GM19025 (cell line): Measurements from ENCODE around the gene APOB.
"Not testable (repeated sequence)": the region's sequence is repeated elsewhere in the genome, so short reads cannot be mapped to it uniquely, and the experiment has no call there.

Source experiments
- ATAC-seq: cut with Tn5 transposase; IDR thresholded peaks from one replicate; pipeline ENCODE4 v1.9.1; 2021; ENCODE audit warnings: mild to moderate bottlenecking, low read depth, moderate library complexity; ENCODE audit not compliant: unreplicated experiment

APOB gene

DNA sequence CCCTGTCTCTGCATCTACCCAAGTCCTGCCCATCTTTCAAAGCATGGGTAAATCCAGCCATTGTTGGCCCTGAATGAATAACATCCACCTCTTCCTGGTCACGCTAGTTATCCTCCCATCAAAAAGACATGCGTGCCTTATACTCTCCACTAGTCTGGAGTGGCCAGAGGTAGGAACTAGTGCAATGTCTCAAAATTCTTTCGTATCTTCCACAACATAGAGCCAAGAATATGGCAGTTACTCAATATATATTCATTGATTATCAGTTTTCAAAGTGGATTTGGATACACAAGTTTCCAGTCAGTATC lies 8.9 kb downstream of the APOB start:
- ATAC-seq = no peak

DNA sequence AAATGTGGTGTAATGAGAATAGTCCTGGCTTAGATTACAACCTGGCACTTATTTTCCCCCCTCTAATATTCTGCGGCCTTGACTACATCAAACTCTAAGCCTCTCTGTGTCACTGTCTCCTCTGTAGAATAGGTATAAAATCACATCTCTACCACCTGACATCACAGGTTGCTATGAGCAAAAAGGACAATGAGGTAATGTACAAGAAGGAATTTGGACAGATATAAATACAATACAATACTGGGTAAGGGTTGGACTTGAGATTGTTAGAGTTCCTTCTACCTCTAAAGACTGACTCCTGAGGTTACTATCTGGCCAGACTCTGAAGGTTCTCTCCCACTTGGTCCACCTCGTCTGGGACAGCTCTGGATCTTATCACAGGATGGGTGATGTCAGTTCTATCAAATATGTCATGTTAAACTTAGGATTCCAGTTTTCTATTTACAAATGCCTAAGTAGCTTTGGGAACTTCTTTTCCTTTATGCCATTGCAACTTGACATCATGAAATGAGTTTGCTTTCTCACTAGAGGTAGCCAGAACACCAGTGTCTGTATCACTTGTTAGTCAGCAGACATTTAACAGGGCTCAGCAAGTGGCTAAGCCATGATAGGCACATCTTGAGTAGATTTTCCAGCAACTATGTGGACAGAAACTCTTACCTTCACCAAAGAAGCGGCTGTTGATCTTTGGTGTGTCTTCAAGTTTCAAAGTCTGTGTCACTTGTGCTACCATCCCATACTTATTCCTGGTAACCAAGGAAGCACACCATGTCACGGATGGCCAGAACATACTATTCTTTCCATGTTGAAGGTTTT lies 9.5 kb downstream of the APOB start:
- ATAC-seq = no peak

DNA sequence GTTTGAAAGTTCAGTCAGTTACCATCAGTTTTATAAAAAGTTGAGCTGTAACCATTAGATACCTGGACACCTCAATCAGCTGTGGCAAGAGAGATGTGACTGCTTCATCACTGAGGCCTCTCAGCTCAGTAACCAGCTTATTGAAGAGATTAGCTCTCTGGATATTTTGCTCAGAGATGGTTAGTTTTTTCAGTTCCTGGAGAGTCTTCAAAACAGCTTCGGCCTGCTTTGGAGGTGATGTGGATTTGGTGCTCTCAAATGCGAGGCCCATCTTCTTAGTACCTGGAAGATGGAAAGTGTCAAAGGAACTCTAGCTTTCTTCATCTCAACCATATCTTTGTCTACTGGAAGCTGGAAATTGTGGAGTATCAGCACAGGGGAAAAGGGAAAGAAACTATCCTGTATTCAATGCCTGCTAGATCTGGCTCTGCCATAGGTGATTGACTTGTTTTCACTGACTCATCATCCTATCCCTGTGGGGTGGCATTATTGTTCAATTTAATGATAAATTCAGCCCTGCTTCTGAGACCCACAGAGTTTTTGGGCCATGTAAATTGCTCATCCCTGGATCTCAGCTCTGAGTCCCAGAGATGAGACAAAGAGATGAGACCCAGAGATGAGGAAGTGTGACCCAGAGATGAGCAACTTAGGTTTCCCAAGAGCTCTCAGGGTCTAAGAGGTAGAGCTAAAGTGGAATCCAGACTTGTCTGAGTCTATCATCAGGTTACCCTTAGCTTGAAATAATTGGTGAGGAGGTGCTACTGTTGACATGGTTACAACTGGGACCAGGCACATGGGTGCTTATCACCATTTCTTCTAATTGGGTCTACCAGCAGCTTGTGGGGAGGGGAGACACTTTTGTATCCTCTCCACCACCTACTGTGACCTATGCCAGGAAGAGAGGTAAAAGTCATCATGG lies 10.4 kb downstream of the APOB start:
- ATAC-seq = no peak

DNA sequence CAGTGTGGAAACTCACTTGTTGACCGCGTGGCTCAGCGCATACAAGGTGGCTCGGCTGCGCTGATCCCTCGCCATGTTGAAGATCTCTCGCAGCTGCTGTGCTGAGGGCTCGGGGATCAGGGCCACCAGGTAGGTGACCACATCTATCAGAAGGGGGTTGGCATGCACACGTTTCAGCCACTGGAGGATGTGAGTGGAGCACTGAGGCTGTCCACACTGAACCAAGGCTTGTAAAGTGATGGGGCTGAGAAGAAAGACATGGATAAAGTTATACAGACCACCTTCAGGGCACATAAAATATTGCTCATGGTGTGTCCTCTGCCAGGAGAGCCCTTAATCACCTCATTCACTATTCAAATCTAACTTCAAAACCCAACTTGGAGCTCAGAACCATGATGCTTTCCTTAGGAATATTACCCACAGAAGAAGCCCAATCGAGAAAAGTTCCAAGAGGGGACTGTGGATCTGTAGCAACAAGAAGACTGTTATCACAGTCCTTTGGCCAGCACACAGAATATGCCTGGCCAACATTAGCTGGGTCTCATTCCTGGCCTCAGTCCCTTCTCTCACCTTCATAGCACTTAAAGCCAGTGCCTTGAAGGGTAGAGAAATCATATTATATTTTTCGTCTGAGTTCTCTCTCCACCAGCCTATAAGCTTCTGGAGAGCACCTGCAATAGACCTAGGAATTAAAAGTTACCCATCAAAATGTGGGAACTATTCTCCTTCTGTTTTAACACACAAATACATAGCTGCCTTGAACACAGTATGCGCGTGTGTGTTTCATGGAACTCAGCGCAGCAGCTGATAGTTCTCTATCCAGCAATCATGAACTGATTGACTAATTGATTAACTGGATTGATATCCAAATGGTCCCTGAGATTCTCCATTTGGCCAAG lies 11.3 kb downstream of the APOB start:
- no peak for ATAC-seq

- no peak for ATAC-seq
Observed at GRCh38 chr2:21030983-21031968, 12.6 kb downstream of the APOB start.

DNA sequence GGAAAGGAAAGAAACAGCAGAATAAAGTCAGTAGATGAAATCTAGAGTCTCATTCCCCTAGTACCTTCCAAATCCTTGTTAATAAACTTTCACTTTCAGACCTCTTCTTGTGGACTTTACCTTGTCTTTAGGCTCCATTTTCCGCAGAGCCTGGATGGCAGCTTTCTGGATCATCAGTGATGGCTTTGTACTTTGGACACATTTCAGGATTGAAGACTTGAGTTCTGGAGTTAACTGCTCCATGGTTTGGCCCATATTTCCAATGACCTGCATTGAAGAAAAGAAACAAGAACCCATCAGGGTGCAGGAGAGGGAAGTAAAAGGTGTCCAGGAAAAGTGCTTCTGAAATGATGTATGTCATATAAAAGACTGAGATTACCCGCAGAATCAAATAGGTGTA lies 14.4 kb downstream of the APOB start:
- ATAC-seq = no peak

DNA sequence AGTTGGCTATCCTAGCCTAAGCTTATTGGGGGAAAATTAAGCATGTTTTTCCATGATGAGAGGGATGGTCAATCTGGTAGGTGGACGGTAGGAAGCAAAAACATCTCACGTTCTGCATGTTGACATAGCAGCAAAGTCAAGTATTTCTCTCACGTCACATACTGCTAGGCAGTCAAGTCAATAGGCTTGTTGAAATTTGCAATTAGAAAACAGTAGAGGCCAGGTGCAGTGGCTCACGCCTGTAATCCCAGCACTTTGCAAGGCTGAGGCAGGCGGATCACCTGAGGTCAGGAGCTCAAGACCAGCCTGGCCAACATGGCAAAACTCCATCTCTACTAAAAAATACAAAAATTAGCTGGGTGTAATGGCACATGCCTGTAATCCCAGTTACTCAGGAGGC lies 14.9 kb downstream of the APOB start:
- not testable (repeated sequence) for ATAC-seq

GRCh38 chr2:21028021-21028947 lies 15.6 kb downstream of the APOB start:
- ATAC-seq = no peak

- ATAC-seq = no peak
Observed at GRCh38 chr2:21026479-21027282, 17.2 kb downstream of the APOB start.

GRCh38 chr2:21025690-21026478 lies 18.0 kb downstream of the APOB start:
- no peak for ATAC-seq

DNA sequence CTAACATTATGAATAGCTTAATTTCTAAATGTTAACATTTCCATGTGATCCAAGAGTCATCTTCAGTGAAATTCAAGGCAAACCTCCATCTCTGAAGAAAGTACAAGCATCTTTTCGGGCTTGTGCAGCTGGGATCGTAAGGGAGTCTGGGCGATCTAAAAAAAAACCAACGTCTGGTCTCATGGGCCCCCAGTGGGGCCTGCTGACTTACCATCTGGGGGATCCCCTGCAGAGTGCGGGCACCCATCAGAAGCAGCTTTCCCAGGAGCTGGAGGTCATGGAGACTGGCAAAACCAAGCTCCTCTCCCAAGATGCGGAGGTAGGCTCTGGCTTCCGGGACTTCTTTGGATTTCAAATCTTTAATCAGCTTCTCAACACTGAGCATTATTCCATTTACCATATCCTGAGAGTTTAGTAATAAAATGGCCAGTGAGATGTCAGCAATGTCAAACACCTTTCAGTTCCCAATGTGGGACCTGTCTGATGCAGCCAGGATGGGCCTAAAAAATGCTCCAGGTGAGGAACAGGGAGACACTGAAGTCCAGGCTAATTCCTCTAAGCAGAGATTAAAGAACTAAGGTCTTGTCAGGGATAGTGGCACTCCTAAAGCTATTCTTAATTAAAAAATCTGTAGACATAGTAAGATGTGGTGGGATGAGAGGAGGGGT lies 19.0 kb downstream of the APOB start:
- ATAC-seq = no peak

- no peak for ATAC-seq
Observed at GRCh38 chr2:21024198-21024597, 19.7 kb downstream of the APOB start.

DNA sequence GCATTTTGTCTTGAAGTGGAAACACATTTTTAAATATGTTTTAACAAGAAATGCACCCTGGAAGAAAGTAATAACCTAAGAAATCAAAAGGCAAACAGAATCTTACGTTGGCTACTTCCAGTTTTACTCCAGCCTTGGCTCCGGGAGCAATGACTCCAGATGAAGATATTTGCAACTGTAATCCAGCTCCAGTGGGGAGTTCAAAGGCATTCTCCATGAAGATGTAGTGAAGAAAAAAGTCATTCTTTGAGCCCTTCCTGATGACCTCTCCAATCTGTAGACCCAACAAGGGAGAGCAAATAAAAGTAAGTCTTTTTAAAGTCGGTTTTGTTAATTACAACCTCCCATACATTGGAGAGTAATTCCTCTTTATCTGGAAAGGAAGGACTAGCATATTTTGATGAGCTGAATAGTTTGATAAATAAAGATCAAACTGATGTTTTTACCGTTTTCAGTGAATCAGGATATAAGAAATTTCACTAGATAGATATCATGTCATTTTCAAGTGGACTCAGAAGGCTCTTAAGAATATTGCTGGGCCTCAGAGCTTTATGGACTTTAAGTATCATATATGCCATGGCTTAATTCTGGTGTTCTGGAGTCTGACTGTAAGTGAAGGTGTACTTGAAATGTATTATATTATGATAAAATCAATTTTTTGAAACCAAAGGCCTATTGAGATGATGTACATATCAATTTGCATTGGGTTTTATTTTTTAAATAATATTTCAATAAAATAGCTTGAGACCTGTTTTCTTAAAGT lies 20.3 kb downstream of the APOB start:
- ATAC-seq = no peak

- ATAC-seq = no peak
Observed at GRCh38 chr2:21022792-21023367, 21.0 kb downstream of the APOB start.

DNA sequence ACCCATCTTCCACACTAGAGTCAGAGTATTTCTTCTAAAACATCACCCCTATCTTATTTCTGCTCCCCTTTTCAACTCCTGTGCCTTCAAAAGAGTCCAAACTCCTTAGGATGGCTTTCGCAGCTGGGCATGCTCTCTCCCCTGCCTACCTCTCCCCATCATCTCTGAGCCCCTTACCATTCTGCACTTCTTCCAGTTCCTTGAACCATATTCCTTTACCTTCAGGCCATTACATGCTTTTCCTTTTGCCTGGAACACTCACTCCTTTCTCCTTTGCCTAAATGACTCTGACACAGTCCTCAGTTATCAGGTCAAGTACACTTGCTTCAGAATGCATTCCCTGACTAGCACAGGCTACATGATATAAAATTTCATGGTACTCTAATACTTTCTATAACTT lies 22.4 kb downstream of the APOB start:
- no peak for ATAC-seq
